Mesenchymal stem cell (in vitro differentiated cells and primary cell): ENCODE data around the gene KRT39.

Experiments used
- DNase-seq: peaks from one replicate; pipeline ENCODE4 v3.0.0-alpha.2; 2013
- H2AFZ ChIP-seq: one replicate; pipeline ENCODE4 v1.6.1; 2013; ENCODE audit warnings: low read depth, mild to moderate bottlenecking, control low read depth, inconsistent platforms, low read length, moderate library complexity
- H2AK5ac ChIP-seq: 2 replicates; pipeline ENCODE4 v1.6.1; 2013; ENCODE audit warnings: low read length, moderate library complexity, mild to moderate bottlenecking, inconsistent platforms; ENCODE audit not compliant: severe bottlenecking
- H2BK120ac ChIP-seq: one replicate; pipeline ENCODE4 v1.6.1; 2013; ENCODE audit warnings: low read depth, mild to moderate bottlenecking, inconsistent platforms, low read length, moderate library complexity
- H2BK12ac ChIP-seq, 2 experiments: one replicate each; pipeline ENCODE4 v1.6.1; 2013; ENCODE audit warnings: inconsistent platforms in 2 of 2, low read length in 2 of 2, mild to moderate bottlenecking in 2 of 2, moderate library complexity in 2 of 2, control low read depth in 1 of 2
- H2BK15ac ChIP-seq: one replicate; pipeline ENCODE4 v1.6.1; 2013; ENCODE audit warnings: mild to moderate bottlenecking, low read depth, inconsistent platforms; ENCODE audit not compliant: poor library complexity, severe bottlenecking
- H2BK5ac ChIP-seq: 2 replicates; pipeline ENCODE4 v1.6.1; 2013; ENCODE audit warnings: low read depth, mild to moderate bottlenecking, low read length, control low read depth, inconsistent platforms; ENCODE audit not compliant: poor library complexity, severe bottlenecking
- H3K14ac ChIP-seq, 2 experiments: one replicate each; pipeline ENCODE4 v1.6.1; 2013; ENCODE audit warnings: inconsistent platforms in 2 of 2, low read length in 2 of 2, control low read depth in 1 of 2, mild to moderate bottlenecking in 1 of 2, moderate library complexity in 1 of 2
- H3K18ac ChIP-seq, 2 experiments: one replicate each; pipeline ENCODE4 v1.6.1; 2013; ENCODE audit warnings: inconsistent platforms in 2 of 2, low read length in 2 of 2, control low read depth in 1 of 2, low read depth in 1 of 2, mild to moderate bottlenecking in 1 of 2
- H3K23ac ChIP-seq, 2 experiments: one replicate each; pipeline ENCODE4 v1.6.1; 2013; ENCODE audit warnings: inconsistent platforms in 2 of 2, low read length in 2 of 2, mild to moderate bottlenecking in 2 of 2, moderate library complexity in 2 of 2, control low read depth in 1 of 2
- H3K27ac ChIP-seq: 2 replicates; pipeline ENCODE4 v1.5.1; 2013; ENCODE audit warnings: mild to moderate bottlenecking, moderate library complexity, low read length, control low read depth, inconsistent platforms; ENCODE audit not compliant: poor library complexity, severe bottlenecking
- H3K27me3 ChIP-seq, 2 experiments: 2 replicates each; pipeline versions ENCODE4 v1.6.1 to v1.7.0; 2013; ENCODE audit warnings: low read length in 2 of 2, mild to moderate bottlenecking in 2 of 2, moderate library complexity in 2 of 2, control low read depth in 1 of 2, inconsistent platforms in 1 of 2; ENCODE audit not compliant: control insufficient read depth in 1 of 2, insufficient read depth in 1 of 2
- H3K36me3 ChIP-seq, 2 experiments: 2 replicates each; pipeline versions ENCODE4 v1.6.1 to v1.7.0; 2013; ENCODE audit warnings: low read length in 2 of 2, control low read depth in 1 of 2, inconsistent platforms in 1 of 2, low read depth in 1 of 2, mild to moderate bottlenecking in 1 of 2; ENCODE audit not compliant: insufficient read depth in 2 of 2, control insufficient read depth in 1 of 2
- H3K4ac ChIP-seq, 2 experiments: one replicate each; pipeline ENCODE4 v1.6.1; 2013; ENCODE audit warnings: inconsistent platforms in 2 of 2, low read length in 2 of 2, mild to moderate bottlenecking in 2 of 2, moderate library complexity in 2 of 2, control low read depth in 1 of 2, low read depth in 1 of 2
- H3K4me1 ChIP-seq: 2 replicates; pipeline ENCODE4 v1.6.1; 2013; ENCODE audit warnings: low read depth, low read length, control low read depth; ENCODE audit not compliant: control insufficient read depth, insufficient read depth
- H3K4me2 ChIP-seq: 2 replicates; pipeline ENCODE4 v1.6.1; 2013; ENCODE audit warnings: low read length, mild to moderate bottlenecking, inconsistent platforms; ENCODE audit not compliant: poor library complexity, severe bottlenecking
- H3K4me3 ChIP-seq, 2 experiments: 2 replicates each; pipeline versions ENCODE4 v1.5.1 to v1.7.0; 2013; ENCODE audit warnings: low read length in 2 of 2, mild to moderate bottlenecking in 2 of 2, control low read depth in 1 of 2, low read depth in 1 of 2; ENCODE audit not compliant: insufficient read depth in 1 of 2
- H3K79me1 ChIP-seq: replicated peaks from 2 replicates; pipeline ENCODE4 v1.6.1; 2013; ENCODE audit warnings: mild to moderate bottlenecking, control low read depth, low read length, inconsistent platforms; ENCODE audit not compliant: poor library complexity, severe bottlenecking
- H3K9ac ChIP-seq: 2 replicates; pipeline ENCODE4 v1.7.0; 2013; ENCODE audit warnings: mild to moderate bottlenecking, low read length, moderate library complexity
- H3K9me3 ChIP-seq: 2 replicates; pipeline ENCODE4 v1.7.0; 2013; ENCODE audit warnings: mild to moderate bottlenecking, low read length; ENCODE audit not compliant: control insufficient read depth
- H4K8ac ChIP-seq: one replicate; pipeline ENCODE4 v1.6.1; 2013; ENCODE audit warnings: inconsistent platforms, mild to moderate bottlenecking, low read length, moderate library complexity
- H4K91ac ChIP-seq: one replicate; pipeline ENCODE4 v1.6.1; 2013; ENCODE audit warnings: mild to moderate bottlenecking, low read length, inconsistent platforms
- WGBS: methylation state at CpG from one replicate; pipeline ENCODE4 v1.1.7; 2013; ENCODE audit warnings: mixed read lengths; 5-methylcytosine and 5-hydroxymethylcytosine counted together

The KRT39 gene

DNA sequence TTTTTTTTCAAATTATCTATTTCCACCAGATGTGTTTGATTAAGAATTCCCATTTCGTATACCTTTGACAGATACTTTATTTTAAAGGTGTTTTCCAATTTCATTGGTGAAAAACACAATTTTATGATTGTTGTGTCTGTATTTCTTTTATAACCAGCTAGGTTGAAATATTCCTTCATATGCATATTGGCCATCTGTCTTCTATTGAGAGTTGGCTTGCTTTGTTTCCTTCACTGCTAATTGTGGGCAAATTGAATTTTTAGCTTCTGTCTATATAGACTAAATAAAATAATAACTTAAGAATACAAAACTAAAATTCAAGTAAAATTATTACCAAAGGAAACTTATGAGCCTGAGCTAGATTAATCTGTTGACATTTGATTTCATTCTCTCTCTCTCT is 28.4 kb upstream of the KRT39 start:
- no peak overlapping the region for H2BK5ac ChIP-seq
- no peak overlapping the region for H4K8ac ChIP-seq
- no peaks in the 10 kb centered on the region for H3K9me3 ChIP-seq
- peaks cover 2% of the 10 kb centered on the region for H3K4me1 ChIP-seq
- no peak for DNase-seq
- no peaks in the 10 kb centered on the region for H3K36me3 ChIP-seq
- H3K9ac ChIP-seq, result no peak overlapping the region
- H3K27ac ChIP-seq, result no peak overlapping the region
- no peak overlapping the region for H3K4ac ChIP-seq
- H2BK12ac ChIP-seq, result no peak overlapping the region
- H3K23ac ChIP-seq, result no peak overlapping the region
- no peak overlapping the region for H3K4me3 ChIP-seq
- H3K18ac ChIP-seq, result no peak overlapping the region
- no CpG with 5 or more reads among the region's 1 CpG for WGBS
- no peak overlapping the region for H3K14ac ChIP-seq
- no peaks in the 10 kb centered on the region for H3K79me1 ChIP-seq
- H2AK5ac ChIP-seq, result no peak overlapping the region
- no peak overlapping the region for H4K91ac ChIP-seq
- H2BK120ac ChIP-seq, result no peak overlapping the region
- no peaks in the 10 kb centered on the region for H3K27me3 ChIP-seq
- no peak overlapping the region for H3K4me2 ChIP-seq
- no peak overlapping the region for H2BK15ac ChIP-seq
- H2AFZ ChIP-seq, result no peak overlapping the region

DNA sequence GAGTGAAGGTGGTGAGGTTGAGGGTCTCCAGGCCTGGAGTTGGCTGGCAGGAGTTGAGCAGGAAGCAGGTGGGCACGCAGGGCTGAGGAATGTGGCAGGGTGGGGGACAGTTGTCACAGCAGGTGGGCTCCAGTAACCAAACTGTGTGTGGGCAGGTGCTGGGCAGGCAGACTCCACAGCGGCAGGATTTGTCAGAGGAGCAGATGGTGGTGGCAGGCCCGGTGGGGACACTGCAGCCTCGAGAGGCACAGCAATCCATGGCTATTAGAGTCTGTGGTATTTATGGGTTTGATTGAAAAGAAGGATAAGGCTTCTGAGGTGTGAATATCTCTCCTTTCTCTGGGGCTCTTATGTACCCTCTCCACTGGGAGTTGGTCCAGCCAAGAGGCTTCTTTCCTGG is 27.1 kb upstream of the KRT39 start, which contains the start of gene KRTAP3-3:
TSS of gene KRTAP3-3 (minus strand) at position 326 of the 400 bp plus-strand sequence. CDS start at position 259, 67 bp downstream.
- H3K36me3 ChIP-seq, result no peaks in the 10 kb centered on the region
- no peak within 1 kb of the TSS for H2AK5ac ChIP-seq
- no peak within 1 kb of the TSS for H2BK120ac ChIP-seq

GRCh38 chr17:40993084-40993483 is 26.3 kb upstream of the KRT39 start:
- H2AFZ ChIP-seq, result no peak overlapping the region
- H3K14ac ChIP-seq, result no peak overlapping the region

More for the DNA sequence above, 27.1 kb upstream of the KRT39 start, which contains the start of gene KRTAP3-3:
- H3K27me3 ChIP-seq, result no peaks in the 10 kb centered on the region
- H3K27ac ChIP-seq, result no peak within 1 kb of the TSS
- H3K23ac ChIP-seq, result no peak within 1 kb of the TSS
- H3K79me1 ChIP-seq, result no peaks in the 10 kb centered on the region
- no peak for DNase-seq
- H2BK5ac ChIP-seq, result no peak within 1 kb of the TSS
- no peak within 1 kb of the TSS for H2AFZ ChIP-seq
- no peak within 1 kb of the TSS for H4K8ac ChIP-seq
- no peaks in the 10 kb centered on the region for H3K9me3 ChIP-seq
- H3K4me2 ChIP-seq, result no peak within 1 kb of the TSS
- no peak within 1 kb of the TSS for H3K9ac ChIP-seq
- H4K91ac ChIP-seq, result no peak within 1 kb of the TSS
- H2BK12ac ChIP-seq, result no peak within 1 kb of the TSS
- no peak within 1 kb of the TSS for H2BK15ac ChIP-seq
- peaks cover 2% of the 10 kb centered on the region for H3K4me1 ChIP-seq
- no peak within 1 kb of the TSS for H3K4ac ChIP-seq
- no peak within 1 kb of the TSS for H3K18ac ChIP-seq
- WGBS, result 19% methylated on average over 4 of the region's 4 CpGs
- no peak within 1 kb of the TSS for H3K4me3 ChIP-seq
- H3K14ac ChIP-seq, result no peak within 1 kb of the TSS

DNA sequence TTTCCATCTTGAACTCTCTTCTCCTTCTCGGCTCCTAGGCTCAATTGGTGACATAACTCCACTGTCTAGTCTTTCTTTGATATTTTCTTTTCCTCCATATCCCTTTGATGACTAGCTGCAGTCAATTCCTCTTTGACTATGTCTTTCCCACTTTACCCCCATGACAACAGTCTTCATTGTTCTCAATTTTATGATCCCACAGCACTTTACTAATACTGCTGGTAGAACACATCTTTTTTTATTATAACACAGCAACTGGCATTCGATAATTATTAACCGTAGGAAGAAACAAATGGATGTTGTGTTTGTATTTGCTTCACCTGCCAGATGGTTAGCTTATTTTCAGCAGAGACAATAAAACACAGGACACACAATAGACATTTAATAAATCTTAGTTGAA is 25.9 kb upstream of the KRT39 start:
- no peaks in the 10 kb centered on the region for H3K36me3 ChIP-seq
- H2AFZ ChIP-seq, result no peak overlapping the region
- H2BK120ac ChIP-seq, result no peak overlapping the region
- H2BK15ac ChIP-seq, result no peak overlapping the region
- H2BK5ac ChIP-seq, result no peak overlapping the region
- no peak overlapping the region for H4K8ac ChIP-seq
- H3K27me3 ChIP-seq, result no peaks in the 10 kb centered on the region
- no peak overlapping the region for H3K14ac ChIP-seq
- H3K4me1 ChIP-seq, result peaks cover 2% of the 10 kb centered on the region
- H3K4ac ChIP-seq, result no peak overlapping the region
- H3K4me2 ChIP-seq, result no peak overlapping the region
- no peak overlapping the region for H2AK5ac ChIP-seq
- no peaks in the 10 kb centered on the region for H3K9me3 ChIP-seq
- no peak overlapping the region for H4K91ac ChIP-seq
- no peak for DNase-seq
- no peak overlapping the region for H3K4me3 ChIP-seq
- no peak overlapping the region for H3K23ac ChIP-seq
- no peak overlapping the region for H2BK12ac ChIP-seq
- no peak overlapping the region for H3K27ac ChIP-seq
- WGBS, result 81% methylated on average over 1 of the region's 3 CpGs
- H3K18ac ChIP-seq, result no peak overlapping the region
- H3K79me1 ChIP-seq, result no peaks in the 10 kb centered on the region
- H3K9ac ChIP-seq, result no peak overlapping the region

More at GRCh38 chr17:40993084-40993483, 26.3 kb upstream of the KRT39 start:
- no peaks in the 10 kb centered on the region for H3K27me3 ChIP-seq
- no peak overlapping the region for H3K27ac ChIP-seq
- no peak overlapping the region for H3K4me3 ChIP-seq
- H3K79me1 ChIP-seq, result no peaks in the 10 kb centered on the region
- no peak overlapping the region for H3K4ac ChIP-seq
- no peaks in the 10 kb centered on the region for H3K9me3 ChIP-seq
- H3K4me1 ChIP-seq, result peaks cover 2% of the 10 kb centered on the region
- H3K18ac ChIP-seq, result no peak overlapping the region
- no peak overlapping the region for H2BK12ac ChIP-seq
- no peak for DNase-seq
- H2AK5ac ChIP-seq, result no peak overlapping the region
- H4K91ac ChIP-seq, result no peak overlapping the region
- H3K9ac ChIP-seq, result no peak overlapping the region
- WGBS, result 100% methylated on average over 1 of the region's 2 CpGs
- H3K4me2 ChIP-seq, result no peak overlapping the region
- H2BK120ac ChIP-seq, result no peak overlapping the region
- no peak overlapping the region for H4K8ac ChIP-seq
- H3K36me3 ChIP-seq, result no peaks in the 10 kb centered on the region
- H2BK15ac ChIP-seq, result no peak overlapping the region
- H3K23ac ChIP-seq, result no peak overlapping the region
- H2BK5ac ChIP-seq, result no peak overlapping the region
